HepG2 (cell line): ENCODE results near the gene MAPRE3. TPM values are rescaled to one million over a fixed set of nuclear protein-coding genes. Genes with fewer than 3 reads are reported as not detected.

Experiments
- AHR ChIP-seq: IDR thresholded peaks from 2 replicates; pipeline ENCODE4 v1.6.1; 2018; ENCODE audit warnings: missing genetic modification reagents, missing compliant biosample characterization
- ARNT ChIP-seq: fragments of 450-650 bp; IDR thresholded peaks from 2 replicates; pipeline ENCODE4 v1.6.1; 2017
- HDAC1 ChIP-seq: sonication (generic); formaldehyde crosslinking; IDR thresholded peaks from 2 replicates; pipeline ENCODE4 v1.5.1; 2020; ENCODE audit warnings: mild to moderate bottlenecking, missing genetic modification reagents
- MYPOP ChIP-seq: sonication (generic); formaldehyde crosslinking; IDR thresholded peaks from 2 replicates; pipeline ENCODE4 v1.8.1; 2023; ENCODE audit warnings: mild to moderate bottlenecking, moderate library complexity, missing genetic modification reagents
- NFYC ChIP-seq: IDR thresholded peaks from 2 replicates; pipeline ENCODE4 v1.6.1; 2016; ENCODE audit warnings: missing genetic modification reagents, missing compliant biosample characterization
- PAX8 ChIP-seq: sonication (generic); formaldehyde crosslinking; IDR thresholded peaks from 2 replicates; pipeline ENCODE4 v1.8.0; 2022; ENCODE audit warnings: mild to moderate bottlenecking, missing genetic modification reagents, borderline replicate concordance
- PHF20 ChIP-seq: sonication (generic); formaldehyde crosslinking; IDR thresholded peaks from 2 replicates; pipeline ENCODE4 v1.5.0; 2020; ENCODE audit warnings: mild to moderate bottlenecking, missing genetic modification reagents
- POLR2AphosphoS5 ChIP-seq: IDR thresholded peaks from 2 replicates; pipeline ENCODE4 v1.6.1; 2012; ENCODE audit warnings: low read depth, low read length
- SAP130 ChIP-seq: IDR thresholded peaks from 2 replicates; pipeline ENCODE4 v1.6.1; 2016; ENCODE audit warnings: low read depth
- SMYD3 ChIP-seq: sonication (generic); formaldehyde crosslinking; IDR thresholded peaks from 2 replicates; pipeline ENCODE4 v1.8.1; 2023; ENCODE audit warnings: mild to moderate bottlenecking, missing genetic modification reagents
- ZBTB7B ChIP-seq: sonication (generic); formaldehyde crosslinking; IDR thresholded peaks from 2 replicates; pipeline ENCODE4 v1.4.0; 2020; ENCODE audit warnings: missing genetic modification reagents
- ZKSCAN8 ChIP-seq: IDR thresholded peaks from 2 replicates; pipeline ENCODE4 v1.6.1; 2016; ENCODE audit warnings: borderline replicate concordance, missing genetic modification reagents, missing compliant biosample characterization
- ZNF253 ChIP-seq: sonication (generic); formaldehyde crosslinking; IDR thresholded peaks from 2 replicates; pipeline ENCODE4 v1.8.0; 2022; ENCODE audit warnings: mild to moderate bottlenecking, missing genetic modification reagents, borderline replicate concordance
- ZNF33A ChIP-seq: sonication (generic); formaldehyde crosslinking; IDR thresholded peaks from 2 replicates; pipeline ENCODE4 v1.5.1; 2020; ENCODE audit warnings: missing genetic modification reagents, mild to moderate bottlenecking, moderate library complexity, borderline replicate concordance
- ZNF564 ChIP-seq: sonication (generic); formaldehyde crosslinking; IDR thresholded peaks from 2 replicates; pipeline ENCODE4 v1.8.1; 2023; ENCODE audit warnings: mild to moderate bottlenecking, missing genetic modification reagents
- ZNF589 ChIP-seq: sonication (generic); formaldehyde crosslinking; conservative IDR thresholded peaks from 2 replicates; pipeline ENCODE4 v1.8.0; 2022; ENCODE audit warnings: mild to moderate bottlenecking, moderate library complexity, missing genetic modification reagents
- ZNF709 ChIP-seq: sonication (generic); formaldehyde crosslinking; IDR thresholded peaks from 2 replicates; pipeline ENCODE4 v1.5.0; 2020; ENCODE audit warnings: mild to moderate bottlenecking, missing genetic modification reagents
- ZNF816 ChIP-seq: sonication (generic); formaldehyde crosslinking; IDR thresholded peaks from 2 replicates; pipeline ENCODE4 v1.8.0; 2022; ENCODE audit warnings: missing genetic modification reagents, mild to moderate bottlenecking, borderline replicate concordance
- polyA plus RNA-seq, 8 experiments: library from polyadenylated mRNA; depleted of rRNA in 3 of 8; stranded (reverse) in 7 of 8; unstranded in 1 of 8; fragments of >200 nt; fragmentation: Illumina TruSeq in 4 of 8; extraction: Trizol in 4 of 8; gene quantifications; 2 replicates each; pipeline versions ENCODE4 v1.2.1 to v1.2.3, GENCODE V29; 2011 to 2016; ENCODE audit warnings: low read depth in 4 of 8, missing spikeins in 1 of 8, mixed read lengths in 1 of 8; ENCODE audit not compliant: insufficient read depth in 1 of 8
- total RNA-seq, 5 experiments: library from RNA; depleted of rRNA; stranded (reverse); fragments of >200 nt; fragmentation: Illumina TruSeq; extraction: Trizol; gene quantifications; 2 replicates each; pipeline ENCODE4 v1.2.3, GENCODE V29; 2016; ENCODE audit warnings: low read depth in 1 of 5
- TF ChIP-seq, protein P1 (sequence below): IDR thresholded peaks from 2 replicates; pipeline ENCODE4 v1.6.1; 2012; ENCODE audit warnings: low read length, improper control_type of control experiment
- TF ChIP-seq, protein P2 (sequence below): sonication (generic); formaldehyde crosslinking; IDR thresholded peaks from 2 replicates; pipeline ENCODE4 v1.5.0; 2020; ENCODE audit warnings: missing genetic modification reagents
- TF ChIP-seq, protein P3 (sequence below): sonication (generic); formaldehyde crosslinking; IDR thresholded peaks from 2 replicates; pipeline ENCODE4 v1.4.0; 2020; ENCODE audit warnings: missing genetic modification reagents

Gene MAPRE3
- total and polyA plus RNA-seq, 2 of the 13 experiments (the other 11 are each of a cell fraction or from before 2014, with no cell fraction given) = 0.31 to 0.91 TPM

DNA sequence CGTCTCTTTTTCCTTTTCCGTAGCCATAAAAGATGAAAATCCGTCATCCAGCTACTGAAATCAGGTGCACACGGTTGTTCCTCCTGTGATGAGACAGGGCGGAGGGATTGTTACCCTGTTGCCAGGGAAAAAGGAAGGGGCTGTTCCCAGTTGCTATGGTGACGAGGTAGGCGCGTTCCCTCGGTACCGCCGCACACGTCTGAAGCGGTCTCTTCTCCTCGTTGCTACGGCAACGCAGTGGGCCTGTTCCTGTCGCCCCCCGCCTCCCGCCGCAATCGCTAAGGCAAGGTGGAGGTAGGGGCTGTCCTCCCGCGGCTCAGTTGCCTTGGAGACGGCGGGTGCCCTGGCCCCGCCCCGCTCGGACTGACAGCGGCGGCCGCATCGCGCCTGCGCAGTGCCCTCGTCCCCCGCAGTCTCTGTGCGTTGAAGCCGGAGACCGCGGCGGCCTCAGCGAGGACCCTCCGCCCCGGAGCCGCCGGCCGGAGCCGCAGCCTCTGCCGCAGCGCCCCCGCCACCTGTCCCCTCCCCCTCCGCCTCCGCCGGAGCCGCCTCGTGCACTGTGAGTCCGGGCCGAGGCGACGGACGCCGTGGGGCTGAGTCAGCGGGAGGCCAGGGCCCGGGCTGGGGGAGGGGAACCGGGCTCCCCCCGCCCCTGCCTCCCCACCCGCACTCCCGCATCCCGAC is at the start of gene MAPRE3 (continued):
- no peak for TF ChIP-seq ZNF589 (CRISPR knock-in tag)
- TF ChIP-seq ZNF253 (CRISPR knock-in tag) = no peak
- no peak for TF ChIP-seq ARNT
- no peak for TF ChIP-seq PHF20 (CRISPR knock-in tag)
- TF ChIP-seq ZNF816 (CRISPR knock-in tag) = no peak
- no peak for TF ChIP-seq ZNF564
- no peak for TF ChIP-seq NFYC (CRISPR knock-in tag)
- peak; percentile 32; the same call in 1 of the 2 replicates for TF ChIP-seq AHR (CRISPR knock-in tag)
- TF ChIP-seq POLR2AphosphoS5 = no peak
- TF ChIP-seq SAP130 = peak; percentile 77
- peak; percentile 21 for TF ChIP-seq HDAC1
- no peak for TF ChIP-seq ZBTB7B (CRISPR knock-in tag)
- no peak for TF ChIP-seq MYPOP (CRISPR knock-in tag)
- no peak for TF ChIP-seq PAX8
- TF ChIP-seq ZNF33A (CRISPR knock-in tag) = no peak
- TF ChIP-seq SMYD3 (CRISPR knock-in tag) = no peak
- TF ChIP-seq ZNF709 (CRISPR knock-in tag) = 0 out of 2 replicates have a peak, but pooled peaks have one; percentile 56
- TF ChIP-seq, protein P1, sequence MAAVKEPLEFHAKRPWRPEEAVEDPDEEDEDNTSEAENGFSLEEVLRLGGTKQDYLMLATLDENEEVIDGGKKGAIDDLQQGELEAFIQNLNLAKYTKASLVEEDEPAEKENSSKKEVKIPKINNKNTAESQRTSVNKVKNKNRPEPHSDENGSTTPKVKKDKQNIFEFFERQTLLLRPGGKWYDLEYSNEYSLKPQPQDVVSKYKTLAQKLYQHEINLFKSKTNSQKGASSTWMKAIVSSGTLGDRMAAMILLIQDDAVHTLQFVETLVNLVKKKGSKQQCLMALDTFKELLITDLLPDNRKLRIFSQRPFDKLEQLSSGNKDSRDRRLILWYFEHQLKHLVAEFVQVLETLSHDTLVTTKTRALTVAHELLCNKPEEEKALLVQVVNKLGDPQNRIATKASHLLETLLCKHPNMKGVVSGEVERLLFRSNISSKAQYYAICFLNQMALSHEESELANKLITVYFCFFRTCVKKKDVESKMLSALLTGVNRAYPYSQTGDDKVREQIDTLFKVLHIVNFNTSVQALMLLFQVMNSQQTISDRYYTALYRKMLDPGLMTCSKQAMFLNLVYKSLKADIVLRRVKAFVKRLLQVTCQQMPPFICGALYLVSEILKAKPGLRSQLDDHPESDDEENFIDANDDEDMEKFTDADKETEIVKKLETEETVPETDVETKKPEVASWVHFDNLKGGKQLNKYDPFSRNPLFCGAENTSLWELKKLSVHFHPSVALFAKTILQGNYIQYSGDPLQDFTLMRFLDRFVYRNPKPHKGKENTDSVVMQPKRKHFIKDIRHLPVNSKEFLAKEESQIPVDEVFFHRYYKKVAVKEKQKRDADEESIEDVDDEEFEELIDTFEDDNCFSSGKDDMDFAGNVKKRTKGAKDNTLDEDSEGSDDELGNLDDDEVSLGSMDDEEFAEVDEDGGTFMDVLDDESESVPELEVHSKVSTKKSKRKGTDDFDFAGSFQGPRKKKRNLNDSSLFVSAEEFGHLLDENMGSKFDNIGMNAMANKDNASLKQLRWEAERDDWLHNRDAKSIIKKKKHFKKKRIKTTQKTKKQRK = no peak
- no peak for TF ChIP-seq ZKSCAN8 (CRISPR knock-in tag)
- TF ChIP-seq, protein P2, sequence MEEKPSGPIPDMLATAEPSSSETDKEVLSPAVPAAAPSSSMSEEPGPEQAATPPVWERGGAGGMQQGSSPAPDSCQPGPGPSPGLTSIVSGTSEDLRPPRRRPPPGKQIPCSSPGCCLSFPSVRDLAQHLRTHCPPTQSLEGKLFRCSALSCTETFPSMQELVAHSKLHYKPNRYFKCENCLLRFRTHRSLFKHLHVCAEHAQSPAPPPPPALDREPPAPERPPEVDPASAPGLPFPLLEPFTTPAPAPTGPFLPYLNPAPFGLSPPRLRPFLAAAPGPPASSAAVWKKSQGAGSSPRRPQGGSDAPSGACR (CRISPR knock-in tag) = no peak
- TF ChIP-seq, protein P3, sequence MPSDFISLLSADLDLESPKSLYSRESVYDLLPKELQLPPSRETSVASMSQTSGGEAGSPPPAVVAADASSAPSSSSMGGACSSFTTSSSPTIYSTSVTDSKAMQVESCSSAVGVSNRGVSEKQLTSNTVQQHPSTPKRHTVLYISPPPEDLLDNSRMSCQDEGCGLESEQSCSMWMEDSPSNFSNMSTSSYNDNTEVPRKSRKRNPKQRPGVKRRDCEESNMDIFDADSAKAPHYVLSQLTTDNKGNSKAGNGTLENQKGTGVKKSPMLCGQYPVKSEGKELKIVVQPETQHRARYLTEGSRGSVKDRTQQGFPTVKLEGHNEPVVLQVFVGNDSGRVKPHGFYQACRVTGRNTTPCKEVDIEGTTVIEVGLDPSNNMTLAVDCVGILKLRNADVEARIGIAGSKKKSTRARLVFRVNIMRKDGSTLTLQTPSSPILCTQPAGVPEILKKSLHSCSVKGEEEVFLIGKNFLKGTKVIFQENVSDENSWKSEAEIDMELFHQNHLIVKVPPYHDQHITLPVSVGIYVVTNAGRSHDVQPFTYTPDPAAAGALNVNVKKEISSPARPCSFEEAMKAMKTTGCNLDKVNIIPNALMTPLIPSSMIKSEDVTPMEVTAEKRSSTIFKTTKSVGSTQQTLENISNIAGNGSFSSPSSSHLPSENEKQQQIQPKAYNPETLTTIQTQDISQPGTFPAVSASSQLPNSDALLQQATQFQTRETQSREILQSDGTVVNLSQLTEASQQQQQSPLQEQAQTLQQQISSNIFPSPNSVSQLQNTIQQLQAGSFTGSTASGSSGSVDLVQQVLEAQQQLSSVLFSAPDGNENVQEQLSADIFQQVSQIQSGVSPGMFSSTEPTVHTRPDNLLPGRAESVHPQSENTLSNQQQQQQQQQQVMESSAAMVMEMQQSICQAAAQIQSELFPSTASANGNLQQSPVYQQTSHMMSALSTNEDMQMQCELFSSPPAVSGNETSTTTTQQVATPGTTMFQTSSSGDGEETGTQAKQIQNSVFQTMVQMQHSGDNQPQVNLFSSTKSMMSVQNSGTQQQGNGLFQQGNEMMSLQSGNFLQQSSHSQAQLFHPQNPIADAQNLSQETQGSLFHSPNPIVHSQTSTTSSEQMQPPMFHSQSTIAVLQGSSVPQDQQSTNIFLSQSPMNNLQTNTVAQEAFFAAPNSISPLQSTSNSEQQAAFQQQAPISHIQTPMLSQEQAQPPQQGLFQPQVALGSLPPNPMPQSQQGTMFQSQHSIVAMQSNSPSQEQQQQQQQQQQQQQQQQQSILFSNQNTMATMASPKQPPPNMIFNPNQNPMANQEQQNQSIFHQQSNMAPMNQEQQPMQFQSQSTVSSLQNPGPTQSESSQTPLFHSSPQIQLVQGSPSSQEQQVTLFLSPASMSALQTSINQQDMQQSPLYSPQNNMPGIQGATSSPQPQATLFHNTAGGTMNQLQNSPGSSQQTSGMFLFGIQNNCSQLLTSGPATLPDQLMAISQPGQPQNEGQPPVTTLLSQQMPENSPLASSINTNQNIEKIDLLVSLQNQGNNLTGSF (CRISPR knock-in tag) = no peak
